GM12878 (cell line): Measurements from ENCODE around the gene BMERB1.

Experiments
- ATF2 ChIP-seq: IDR thresholded peaks from 2 replicates; pipeline ENCODE4 v1.6.1; 2012; ENCODE audit warnings: low read length, inconsistent platforms
- CTCF ChIP-seq, 3 experiments: IDR thresholded peaks in 2 of 3; conservative IDR thresholded peaks in 1 of 3; 2 replicates each; pipeline ENCODE4 v1.5.1; 2011; ENCODE audit warnings: low read depth in 3 of 3, low read length in 3 of 3, mild to moderate bottlenecking in 3 of 3, control low read depth in 2 of 3, moderate library complexity in 2 of 3, inconsistent platforms in 1 of 3, mixed read lengths in 1 of 3; ENCODE audit not compliant: control insufficient read depth in 2 of 3, insufficient read depth in 1 of 3; ENCODE audit errors: extremely low read depth in 1 of 3
- FOXM1 ChIP-seq: IDR thresholded peaks from 2 replicates; pipeline ENCODE4 v1.6.1; 2012; ENCODE audit warnings: low read depth, mild to moderate bottlenecking, inconsistent platforms, low read length, moderate library complexity
- JUND ChIP-seq: IDR thresholded peaks from 2 replicates; pipeline ENCODE4 v1.6.1; 2012; ENCODE audit warnings: low read depth, mild to moderate bottlenecking, low read length, improper control_type of control experiment, moderate library complexity
- REST ChIP-seq: IDR thresholded peaks from 2 replicates; pipeline ENCODE4 v1.6.1; 2012; ENCODE audit warnings: mild to moderate bottlenecking, low read depth, low read length
- TAF1 ChIP-seq: IDR thresholded peaks from 2 replicates; pipeline ENCODE4 v1.6.1; 2011; ENCODE audit warnings: mild to moderate bottlenecking, low read depth, low read length, borderline replicate concordance
- TF ChIP-seq, protein P1 (sequence below): IDR thresholded peaks from 2 replicates; pipeline ENCODE4 v1.6.1; 2011; ENCODE audit warnings: borderline replicate concordance, low read depth, mild to moderate bottlenecking, moderate library complexity, low read length; ENCODE audit not compliant: insufficient read depth, poor library complexity, severe bottlenecking

DNA sequence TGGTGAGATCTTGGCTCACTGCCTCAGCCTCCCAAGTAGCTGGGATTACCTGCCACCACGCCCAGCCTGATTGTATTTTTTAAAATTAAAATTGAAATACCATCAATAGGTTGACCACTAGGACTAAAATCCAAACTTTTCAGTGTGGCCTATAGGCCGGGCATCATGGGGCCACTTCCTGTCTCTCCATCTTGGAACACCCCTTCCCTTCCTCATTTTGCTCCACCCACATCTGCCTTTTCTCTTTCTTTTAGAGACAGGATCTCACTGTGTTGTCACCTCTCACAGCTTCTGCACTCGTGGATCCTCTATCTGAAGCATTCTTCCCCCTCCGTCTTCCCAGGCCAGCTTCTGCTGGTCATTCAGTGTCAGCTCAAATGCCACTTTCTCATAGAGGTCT lies 57.0 kb downstream of the BMERB1 start:
- TF ChIP-seq TAF1 (no peak), JUND (no peak), FOXM1 (no peak), CTCF (IDR thresholded peaks at IDR 0.05 in 2 of 3, conservative IDR thresholded peaks at IDR 0.05 in 1 of 3; ENCODE audit: control insufficient read depth in 2 of 3, extremely low read depth in 1 of 3, insufficient read depth in 1 of 3, low read depth in 3 of 3, low read length in 3 of 3) (no peak), REST (no peak), ATF2 (no peak)
- TF ChIP-seq, protein P1, sequence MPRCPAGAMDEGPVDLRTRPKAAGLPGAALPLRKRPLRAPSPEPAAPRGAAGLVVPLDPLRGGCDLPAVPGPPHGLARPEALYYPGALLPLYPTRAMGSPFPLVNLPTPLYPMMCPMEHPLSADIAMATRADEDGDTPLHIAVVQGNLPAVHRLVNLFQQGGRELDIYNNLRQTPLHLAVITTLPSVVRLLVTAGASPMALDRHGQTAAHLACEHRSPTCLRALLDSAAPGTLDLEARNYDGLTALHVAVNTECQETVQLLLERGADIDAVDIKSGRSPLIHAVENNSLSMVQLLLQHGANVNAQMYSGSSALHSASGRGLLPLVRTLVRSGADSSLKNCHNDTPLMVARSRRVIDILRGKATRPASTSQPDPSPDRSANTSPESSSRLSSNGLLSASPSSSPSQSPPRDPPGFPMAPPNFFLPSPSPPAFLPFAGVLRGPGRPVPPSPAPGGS: no peak
